Keratinocyte (primary cell): ENCODE results near the gene OR56B4. TPM values are rescaled to one million over a fixed set of nuclear protein-coding genes. Genes with fewer than 3 reads are reported as not detected.

Experiments used
- DNase-seq: peaks from one replicate; pipeline ENCODE4 v3.0.0-alpha.2; 2011; ENCODE audit warnings: low read depth, missing footprints, low spot score
- FAIRE-seq: peaks from 2 replicates; lab custom pipeline; 2011; peaks lifted over from hg19 to GRCh38; lab: Jason Lieb, UNC
- H2AFZ ChIP-seq: 2 replicates; pipeline ENCODE4 v1.6.0; 2012; ENCODE audit warnings: low read length, control low read depth, inconsistent platforms; ENCODE audit not compliant: control insufficient read depth
- H3K27ac ChIP-seq: 2 replicates; pipeline ENCODE4 v1.5.1; 2011; ENCODE audit warnings: low read length; ENCODE audit not compliant: control insufficient read depth, insufficient read depth
- H3K27me3 ChIP-seq: 3 replicates; pipeline ENCODE4 v1.6.0; 2011; ENCODE audit warnings: low read length; ENCODE audit not compliant: control insufficient read depth, insufficient read depth; ENCODE audit errors: extremely low read depth
- H3K36me3 ChIP-seq, 2 experiments: 2 replicates in 1 of 2; 3 replicates in 1 of 2; pipeline ENCODE4 v1.5.1; 2011; ENCODE audit warnings: low read length in 2 of 2, mild to moderate bottlenecking in 1 of 2; ENCODE audit not compliant: control insufficient read depth in 2 of 2, insufficient read depth in 2 of 2; ENCODE audit errors: extremely low read depth in 1 of 2
- H3K4me1 ChIP-seq: 3 replicates; pipeline ENCODE4 v1.5.1; 2011; ENCODE audit warnings: low read length; ENCODE audit not compliant: control insufficient read depth, insufficient read depth; ENCODE audit errors: extremely low read depth
- H3K4me2 ChIP-seq: 3 replicates; pipeline ENCODE4 v1.6.0; 2011; ENCODE audit warnings: low read depth, low read length; ENCODE audit not compliant: control insufficient read depth, insufficient read depth; ENCODE audit errors: extremely low read depth
- H3K4me3 ChIP-seq, 3 experiments: fragments of 200-600 bp in 1 of 3; sonication (generic) in 1 of 3; 2 replicates in 2 of 3; 3 replicates in 1 of 3; pipeline ENCODE4 v1.5.1; 2011 to 2016; ENCODE audit warnings: low read length in 3 of 3, mild to moderate bottlenecking in 3 of 3, control low read depth in 2 of 3, inconsistent platforms in 1 of 3, low read depth in 1 of 3, mixed read lengths in 1 of 3, mixed run types in 1 of 3, moderate library complexity in 1 of 3; ENCODE audit not compliant: control insufficient read depth in 2 of 3, insufficient read depth in 2 of 3; ENCODE audit errors: extremely low read depth in 1 of 3
- H3K79me2 ChIP-seq: 2 replicates; pipeline ENCODE4 v1.6.0; 2012; ENCODE audit warnings: low read length; ENCODE audit not compliant: control insufficient read depth, insufficient read depth
- H3K9ac ChIP-seq: 3 replicates; pipeline ENCODE4 v1.6.0; 2011; ENCODE audit warnings: low read length; ENCODE audit not compliant: control insufficient read depth, insufficient read depth; ENCODE audit errors: extremely low read depth
- H3K9me1 ChIP-seq: 3 replicates; pipeline ENCODE4 v1.6.0; 2011; ENCODE audit warnings: low read length; ENCODE audit not compliant: control insufficient read depth, insufficient read depth; ENCODE audit errors: extremely low read depth
- H3K9me3 ChIP-seq: 2 replicates; pipeline ENCODE4 v1.5.1; 2012; ENCODE audit warnings: low read depth, low read length; ENCODE audit not compliant: control insufficient read depth
- H4K20me1 ChIP-seq: 3 replicates; pipeline ENCODE4 v1.6.0; 2011; ENCODE audit warnings: low read length; ENCODE audit not compliant: control insufficient read depth, insufficient read depth; ENCODE audit errors: extremely low read depth
- EZH2 ChIP-seq: IDR thresholded peaks from one replicate; pipeline ENCODE4 v1.6.1; 2012; ENCODE audit warnings: inconsistent platforms, mild to moderate bottlenecking, low read length, moderate library complexity
- dilution Hi-C: fragments of 300-500 bp; cut with MboI; formaldehyde crosslinking; loops from one replicate; pipeline ENCODE4 v1.7.0; 2020; ENCODE audit warnings: low sequenced_read_pairs; ENCODE audit not compliant: extremely low pct_ligation_motif_present
- polyA plus RNA-seq, 5 experiments: library from polyadenylated mRNA; depleted of rRNA in 3 of 5; stranded (reverse) in 3 of 5; stranded (forward) in 1 of 5; unstranded in 1 of 5; fragments of >200 nt; gene quantifications; 1 replicate in 1 of 5; 2 replicates in 3 of 5; 3 replicates in 1 of 5; pipeline versions ENCODE4 v1.2.1 to v1.2.3, GENCODE V29; 2011 to 2012; ENCODE audit warnings: missing spikeins in 2 of 5, low read depth in 1 of 5, low replicate concordance in 1 of 5
- TF ChIP-seq, protein P1 (sequence below), 3 experiments: IDR thresholded peaks in 1 of 3; conservative IDR thresholded peaks in 1 of 3; optimal IDR thresholded peaks in 1 of 3; 2 replicates in 2 of 3; 3 replicates in 1 of 3; pipeline versions ENCODE3 to v1.5.1; 2011; ENCODE audit warnings: low read length in 3 of 3, mild to moderate bottlenecking in 3 of 3, moderate library complexity in 2 of 3, control low read depth in 1 of 3, inconsistent platforms in 1 of 3; ENCODE audit not compliant: insufficient read depth in 2 of 3; ENCODE audit errors: extremely low read depth in 1 of 3

OR56B4 gene
- polyA plus RNA-seq, 1 donor (not counting 4 experiments of a cell fraction or from before 2014, with no cell fraction given), result not detected

DNA sequence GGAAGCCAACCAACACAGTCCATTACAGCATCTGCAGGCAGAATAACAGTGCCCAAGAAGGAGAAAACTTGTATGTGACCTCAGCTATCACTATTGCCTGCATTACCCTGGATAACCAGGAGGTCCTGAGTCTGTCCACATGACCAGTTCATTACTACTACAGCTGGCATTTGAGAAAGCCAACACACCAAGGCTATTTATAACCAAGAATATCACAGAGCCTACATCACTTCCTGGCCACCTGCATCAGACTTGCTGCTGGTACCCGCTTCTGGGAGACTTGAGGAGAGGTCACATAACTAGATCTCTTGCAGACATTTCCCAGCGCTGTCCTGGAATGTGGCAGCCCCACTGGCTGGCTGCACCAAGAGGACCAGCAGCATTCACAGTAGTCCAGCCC is 11.1 kb upstream of the OR56B4 start:
- H3K4me3 ChIP-seq, result no peak overlapping the region
- no peak overlapping the region for H2AFZ ChIP-seq
- no peaks in the 10 kb centered on the region for H3K9me3 ChIP-seq
- DNase-seq, result no peak
- H3K4me1 ChIP-seq, result no peaks in the 10 kb centered on the region
- no peak for FAIRE-seq
- no peak overlapping the region for H3K27ac ChIP-seq
- TF ChIP-seq EZH2, result no peak
- TF ChIP-seq, protein P1, sequence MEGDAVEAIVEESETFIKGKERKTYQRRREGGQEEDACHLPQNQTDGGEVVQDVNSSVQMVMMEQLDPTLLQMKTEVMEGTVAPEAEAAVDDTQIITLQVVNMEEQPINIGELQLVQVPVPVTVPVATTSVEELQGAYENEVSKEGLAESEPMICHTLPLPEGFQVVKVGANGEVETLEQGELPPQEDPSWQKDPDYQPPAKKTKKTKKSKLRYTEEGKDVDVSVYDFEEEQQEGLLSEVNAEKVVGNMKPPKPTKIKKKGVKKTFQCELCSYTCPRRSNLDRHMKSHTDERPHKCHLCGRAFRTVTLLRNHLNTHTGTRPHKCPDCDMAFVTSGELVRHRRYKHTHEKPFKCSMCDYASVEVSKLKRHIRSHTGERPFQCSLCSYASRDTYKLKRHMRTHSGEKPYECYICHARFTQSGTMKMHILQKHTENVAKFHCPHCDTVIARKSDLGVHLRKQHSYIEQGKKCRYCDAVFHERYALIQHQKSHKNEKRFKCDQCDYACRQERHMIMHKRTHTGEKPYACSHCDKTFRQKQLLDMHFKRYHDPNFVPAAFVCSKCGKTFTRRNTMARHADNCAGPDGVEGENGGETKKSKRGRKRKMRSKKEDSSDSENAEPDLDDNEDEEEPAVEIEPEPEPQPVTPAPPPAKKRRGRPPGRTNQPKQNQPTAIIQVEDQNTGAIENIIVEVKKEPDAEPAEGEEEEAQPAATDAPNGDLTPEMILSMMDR (optimal IDR thresholded peaks at IDR 0.05 in 1 of 3, IDR thresholded peaks at IDR 0.05 in 1 of 3, conservative IDR thresholded peaks at IDR 0.05 in 1 of 3; ENCODE audit: extremely low read depth in 1 of 3, insufficient read depth in 2 of 3, low read length in 3 of 3), result no peak
- no peaks in the 10 kb centered on the region for H3K79me2 ChIP-seq
- no peaks in the 10 kb centered on the region for H3K27me3 ChIP-seq
- H3K36me3 ChIP-seq, result no peaks in the 10 kb centered on the region
- H3K9ac ChIP-seq, result no peak overlapping the region
- H3K9me1 ChIP-seq, result no peaks in the 10 kb centered on the region
- H3K4me2 ChIP-seq, result no peak overlapping the region
- no peaks in the 10 kb centered on the region for H4K20me1 ChIP-seq
- dilution Hi-C loops, result no loop called here

DNA sequence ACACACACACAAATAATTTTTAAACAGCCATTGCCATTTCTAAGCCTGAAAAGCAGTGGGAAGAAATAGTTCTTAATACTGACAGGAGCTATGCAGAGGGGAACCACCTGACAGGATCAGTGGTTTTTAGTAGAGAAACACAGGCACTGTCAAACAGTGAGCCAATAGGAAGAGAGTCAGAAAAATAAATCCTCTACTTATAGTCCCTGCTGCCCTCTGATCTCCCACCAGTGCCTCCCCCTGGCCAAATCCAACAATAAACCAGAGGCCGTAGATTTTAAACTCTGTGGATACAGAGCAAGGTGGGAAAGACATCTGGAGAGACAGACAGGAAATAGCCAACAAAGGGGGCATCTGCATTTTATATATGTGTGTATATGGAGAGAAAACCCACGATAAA is 7.9 kb upstream of the OR56B4 start:
- Histone ChIP-seq H3K79me2 (no peaks in the 10 kb centered on the region), H3K27me3 (no peaks in the 10 kb centered on the region), H3K9me1 (no peaks in the 10 kb centered on the region), H2AFZ (no peak overlapping the region), H3K36me3 (no peaks in the 10 kb centered on the region), H3K27ac (no peak overlapping the region), H3K4me3 (no peak overlapping the region), H4K20me1 (no peaks in the 10 kb centered on the region), H3K9me3 (no peaks in the 10 kb centered on the region), H3K4me2 (no peak overlapping the region), H3K4me1 (no peaks in the 10 kb centered on the region), H3K9ac (no peak overlapping the region)
- dilution Hi-C loops, result no loop called here
- DNase-seq, result no peak
- FAIRE-seq, result no peak
- no peak for TF ChIP-seq EZH2
- TF ChIP-seq, protein P1 (optimal IDR thresholded peaks at IDR 0.05 in 1 of 3, IDR thresholded peaks at IDR 0.05 in 1 of 3, conservative IDR thresholded peaks at IDR 0.05 in 1 of 3; ENCODE audit: extremely low read depth in 1 of 3, insufficient read depth in 2 of 3, low read length in 3 of 3), result no peak
